Suprapubic skin (tissue), 4 donors: ENCODE results near the gene COQ4.

Experiments
- EP300 ChIP-seq: sonication (generic); formaldehyde crosslinking; IDR thresholded peaks from one replicate; pipeline ENCODE4 v1.6.1; 2017; ENCODE audit warnings: antibody characterized with exemption
- POLR2A ChIP-seq, 2 donors: fragments of 450-650 bp; IDR thresholded peaks; one replicate each; pipeline ENCODE4 v1.6.1; 2017; ENCODE audit warnings: antibody characterized with exemption in 2 of 2, mild to moderate bottlenecking in 2 of 2, moderate library complexity in 2 of 2
- POLR2AphosphoS5 ChIP-seq, 3 donors: sonication (generic); formaldehyde crosslinking; IDR thresholded peaks; one replicate each; pipeline ENCODE4 v1.6.1; 2017; ENCODE audit warnings: antibody characterized with exemption in 3 of 3
- TF ChIP-seq, protein P1 (sequence below), 2 donors: fragments of 200-600 bp in 1 of 2; fragments of 450-650 bp in 1 of 2; sonication (generic) in 1 of 2; IDR thresholded peaks; one replicate each; pipeline ENCODE4 v1.5.1; 2016 to 2019; ENCODE audit warnings: antibody characterized with exemption in 2 of 2, mild to moderate bottlenecking in 1 of 2, moderate library complexity in 1 of 2

DNA sequence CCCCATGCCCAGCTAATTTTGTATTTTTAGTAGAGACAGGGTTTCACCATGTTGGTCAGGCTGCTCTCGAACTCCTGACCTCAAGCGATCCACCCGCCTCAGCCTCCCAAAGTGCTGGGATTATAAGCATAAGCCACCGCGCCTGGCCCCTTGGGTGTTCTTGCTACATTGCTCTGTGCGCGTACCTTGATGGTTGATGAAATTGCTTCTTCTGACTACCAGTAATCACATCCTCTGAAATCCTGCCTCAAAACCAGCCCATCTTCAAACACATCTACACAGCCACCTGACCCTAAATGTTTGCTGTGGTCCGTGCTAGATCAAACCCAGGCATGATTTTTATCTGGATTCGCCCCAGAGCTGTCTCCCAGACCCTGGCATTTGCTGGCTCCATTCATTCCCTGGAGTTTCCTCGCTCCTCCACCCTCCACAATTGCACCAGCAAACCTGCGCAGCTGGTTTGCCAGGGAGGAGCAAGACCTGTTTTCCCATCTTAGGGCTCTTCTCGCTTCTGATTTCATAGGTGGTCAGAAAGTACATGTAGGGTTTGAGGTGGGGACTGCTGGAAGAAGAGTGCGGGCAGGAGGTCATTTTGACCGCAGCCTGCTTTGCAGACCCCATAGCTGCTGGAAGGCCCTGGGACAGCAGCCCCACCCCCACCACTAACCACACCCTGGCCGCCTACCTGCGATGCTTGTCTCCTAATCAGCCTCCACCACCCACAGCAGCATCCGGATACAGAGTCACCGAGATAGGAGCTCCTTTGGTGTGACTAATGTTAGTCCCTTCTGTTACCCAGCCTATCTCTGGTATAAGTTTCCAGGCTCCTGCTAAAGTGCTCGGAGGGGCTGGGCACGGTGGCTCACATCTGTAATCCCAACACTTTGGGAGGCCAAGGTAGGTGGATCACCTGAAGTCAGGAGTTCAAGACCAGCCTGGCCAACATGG lies 23.8 kb upstream of the COQ4 start:
- TF ChIP-seq, protein P1, sequence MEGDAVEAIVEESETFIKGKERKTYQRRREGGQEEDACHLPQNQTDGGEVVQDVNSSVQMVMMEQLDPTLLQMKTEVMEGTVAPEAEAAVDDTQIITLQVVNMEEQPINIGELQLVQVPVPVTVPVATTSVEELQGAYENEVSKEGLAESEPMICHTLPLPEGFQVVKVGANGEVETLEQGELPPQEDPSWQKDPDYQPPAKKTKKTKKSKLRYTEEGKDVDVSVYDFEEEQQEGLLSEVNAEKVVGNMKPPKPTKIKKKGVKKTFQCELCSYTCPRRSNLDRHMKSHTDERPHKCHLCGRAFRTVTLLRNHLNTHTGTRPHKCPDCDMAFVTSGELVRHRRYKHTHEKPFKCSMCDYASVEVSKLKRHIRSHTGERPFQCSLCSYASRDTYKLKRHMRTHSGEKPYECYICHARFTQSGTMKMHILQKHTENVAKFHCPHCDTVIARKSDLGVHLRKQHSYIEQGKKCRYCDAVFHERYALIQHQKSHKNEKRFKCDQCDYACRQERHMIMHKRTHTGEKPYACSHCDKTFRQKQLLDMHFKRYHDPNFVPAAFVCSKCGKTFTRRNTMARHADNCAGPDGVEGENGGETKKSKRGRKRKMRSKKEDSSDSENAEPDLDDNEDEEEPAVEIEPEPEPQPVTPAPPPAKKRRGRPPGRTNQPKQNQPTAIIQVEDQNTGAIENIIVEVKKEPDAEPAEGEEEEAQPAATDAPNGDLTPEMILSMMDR (IDR thresholded peaks at IDR 0.05): no peak
- TF ChIP-seq POLR2AphosphoS5 (IDR thresholded peaks at IDR 0.05): no peak
- no peak for TF ChIP-seq POLR2A (IDR thresholded peaks at IDR 0.05)
- no peak for TF ChIP-seq EP300
